ENCODE results near the gene TUBGCP2. TPM values are rescaled to one million over a fixed set of nuclear protein-coding genes. Genes with fewer than 3 reads are reported as not detected.
"Not testable (repeated sequence)": the region's sequence is repeated elsewhere in the genome, so short reads cannot be mapped to it uniquely, and the experiment has no call there.

TUBGCP2 gene
- total RNA-seq, 1 donor from 2014 or later, result 50.7 TPM

DNA sequence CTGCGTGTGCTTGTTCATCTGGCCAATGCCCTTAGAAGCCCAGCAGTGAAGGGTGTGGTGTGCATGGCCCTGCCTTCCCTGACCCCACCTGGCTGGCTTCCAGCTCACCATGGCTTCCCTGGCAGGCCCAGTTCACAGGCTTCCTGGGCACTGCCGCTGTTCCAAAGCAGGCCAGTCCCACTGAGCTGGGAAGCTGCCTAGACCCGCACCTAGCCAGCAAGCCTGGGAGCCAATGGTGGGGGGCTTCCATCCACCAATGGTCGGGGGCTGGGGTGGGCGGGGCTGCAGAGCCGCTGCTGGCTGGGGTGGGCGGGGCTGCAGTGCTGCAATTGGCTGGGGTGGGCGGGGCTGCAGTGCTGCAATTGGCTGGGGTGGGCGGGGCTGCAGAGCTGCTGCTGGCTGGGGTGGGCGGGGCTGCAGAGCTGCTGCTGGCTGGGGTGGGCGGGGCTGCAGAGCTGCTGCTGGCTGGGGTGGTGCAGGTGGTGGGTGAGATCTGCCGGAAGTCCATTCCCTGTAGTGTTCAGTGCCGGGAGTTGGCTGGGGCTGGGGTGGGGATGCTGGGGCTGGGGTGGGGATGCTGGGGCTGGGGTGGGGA is 15.6 kb upstream of the TUBGCP2 start:
- H3K27me3 Mint-ChIP-seq (ENCODE audit: unreplicated experiment), result peaks cover 15% of the 10 kb centered on the region
- no peak overlapping the region for H3K4me3 Mint-ChIP-seq (ENCODE audit: unreplicated experiment)
- H3K27ac Mint-ChIP-seq (ENCODE audit: unreplicated experiment), result no peak overlapping the region
- no peak for DNase-seq (ENCODE audit: low spot score)
- TF ChIP-seq, protein P1, sequence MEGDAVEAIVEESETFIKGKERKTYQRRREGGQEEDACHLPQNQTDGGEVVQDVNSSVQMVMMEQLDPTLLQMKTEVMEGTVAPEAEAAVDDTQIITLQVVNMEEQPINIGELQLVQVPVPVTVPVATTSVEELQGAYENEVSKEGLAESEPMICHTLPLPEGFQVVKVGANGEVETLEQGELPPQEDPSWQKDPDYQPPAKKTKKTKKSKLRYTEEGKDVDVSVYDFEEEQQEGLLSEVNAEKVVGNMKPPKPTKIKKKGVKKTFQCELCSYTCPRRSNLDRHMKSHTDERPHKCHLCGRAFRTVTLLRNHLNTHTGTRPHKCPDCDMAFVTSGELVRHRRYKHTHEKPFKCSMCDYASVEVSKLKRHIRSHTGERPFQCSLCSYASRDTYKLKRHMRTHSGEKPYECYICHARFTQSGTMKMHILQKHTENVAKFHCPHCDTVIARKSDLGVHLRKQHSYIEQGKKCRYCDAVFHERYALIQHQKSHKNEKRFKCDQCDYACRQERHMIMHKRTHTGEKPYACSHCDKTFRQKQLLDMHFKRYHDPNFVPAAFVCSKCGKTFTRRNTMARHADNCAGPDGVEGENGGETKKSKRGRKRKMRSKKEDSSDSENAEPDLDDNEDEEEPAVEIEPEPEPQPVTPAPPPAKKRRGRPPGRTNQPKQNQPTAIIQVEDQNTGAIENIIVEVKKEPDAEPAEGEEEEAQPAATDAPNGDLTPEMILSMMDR (IDR thresholded peaks at IDR 0.05; ENCODE audit: unreplicated experiment), result no peak
- no peaks in the 10 kb centered on the region for H3K36me3 Mint-ChIP-seq (ENCODE audit: low read depth, unreplicated experiment)
- no peaks in the 10 kb centered on the region for H3K9me3 Mint-ChIP-seq (ENCODE audit: unreplicated experiment)
- H3K4me1 Mint-ChIP-seq (ENCODE audit: unreplicated experiment), result peaks cover 3% of the 10 kb centered on the region

DNA sequence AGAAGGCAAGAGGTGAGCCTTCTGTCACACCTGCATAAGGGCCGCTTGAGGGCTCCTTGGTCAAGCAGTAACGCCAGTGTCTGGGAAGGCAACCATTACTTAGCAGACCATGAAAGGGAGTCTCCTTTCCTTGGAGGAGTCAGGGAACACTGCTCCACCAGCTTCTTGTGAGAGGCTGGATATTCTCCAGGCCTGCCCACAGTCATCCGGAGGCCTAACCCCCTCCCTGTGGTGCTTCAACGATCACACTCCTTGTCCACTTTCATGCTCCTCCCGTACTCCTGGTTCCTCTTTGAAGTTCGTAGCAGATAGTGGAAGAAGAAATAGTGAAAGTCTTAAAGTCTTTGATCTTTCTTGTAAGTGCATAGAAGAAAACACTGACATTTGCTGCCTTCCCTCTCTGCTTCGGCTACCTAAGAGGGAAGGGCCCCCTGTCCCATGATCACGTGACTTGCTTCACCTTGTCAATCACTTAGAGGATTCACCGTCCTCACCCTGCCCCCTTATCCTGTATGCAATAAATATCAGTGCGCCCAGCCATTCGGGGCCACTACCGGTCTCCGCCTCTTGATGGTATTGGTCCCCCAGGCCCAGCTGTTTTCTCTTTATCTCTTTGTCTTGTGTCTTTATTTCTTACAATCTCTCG is 13.5 kb upstream of the TUBGCP2 start:
- not testable (repeated sequence) for DNase-seq (ENCODE audit: low spot score); H3K9me3 Mint-ChIP-seq (ENCODE audit: unreplicated experiment); H3K27me3 Mint-ChIP-seq (ENCODE audit: unreplicated experiment); H3K4me3 Mint-ChIP-seq (ENCODE audit: unreplicated experiment); H3K36me3 Mint-ChIP-seq (ENCODE audit: low read depth, unreplicated experiment); H3K4me1 Mint-ChIP-seq (ENCODE audit: unreplicated experiment); H3K27ac Mint-ChIP-seq (ENCODE audit: unreplicated experiment)

DNA sequence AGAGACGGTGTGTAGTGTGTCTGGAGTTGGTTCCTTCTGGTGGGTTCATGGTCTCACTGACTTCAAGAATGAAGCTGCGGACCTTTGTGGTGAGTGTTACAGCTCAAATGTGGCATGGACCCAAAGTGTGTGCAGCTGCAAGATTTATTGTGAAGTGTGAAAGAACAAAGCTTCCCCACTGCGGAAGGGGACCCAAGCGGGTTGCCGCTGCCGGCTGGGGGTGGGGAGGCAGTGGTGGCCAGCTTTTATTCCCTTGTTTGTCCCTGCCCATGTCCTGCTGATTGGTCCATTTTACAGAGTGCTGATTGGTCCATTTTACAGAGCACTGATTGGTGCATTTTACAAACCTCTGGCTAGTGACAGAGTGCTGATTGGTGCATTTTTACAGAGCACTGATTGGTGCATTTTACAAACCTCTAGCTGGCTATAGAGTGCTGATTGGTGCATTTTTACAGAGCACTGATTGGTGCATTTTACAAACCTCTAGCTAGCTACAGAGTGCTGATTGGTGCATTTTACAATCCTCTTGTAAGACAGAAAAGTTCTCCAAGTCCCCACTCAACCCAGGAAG is 12.3 kb upstream of the TUBGCP2 start:
- H3K4me3 Mint-ChIP-seq (ENCODE audit: unreplicated experiment); H3K27me3 Mint-ChIP-seq (ENCODE audit: unreplicated experiment): not testable (repeated sequence)

DNA sequence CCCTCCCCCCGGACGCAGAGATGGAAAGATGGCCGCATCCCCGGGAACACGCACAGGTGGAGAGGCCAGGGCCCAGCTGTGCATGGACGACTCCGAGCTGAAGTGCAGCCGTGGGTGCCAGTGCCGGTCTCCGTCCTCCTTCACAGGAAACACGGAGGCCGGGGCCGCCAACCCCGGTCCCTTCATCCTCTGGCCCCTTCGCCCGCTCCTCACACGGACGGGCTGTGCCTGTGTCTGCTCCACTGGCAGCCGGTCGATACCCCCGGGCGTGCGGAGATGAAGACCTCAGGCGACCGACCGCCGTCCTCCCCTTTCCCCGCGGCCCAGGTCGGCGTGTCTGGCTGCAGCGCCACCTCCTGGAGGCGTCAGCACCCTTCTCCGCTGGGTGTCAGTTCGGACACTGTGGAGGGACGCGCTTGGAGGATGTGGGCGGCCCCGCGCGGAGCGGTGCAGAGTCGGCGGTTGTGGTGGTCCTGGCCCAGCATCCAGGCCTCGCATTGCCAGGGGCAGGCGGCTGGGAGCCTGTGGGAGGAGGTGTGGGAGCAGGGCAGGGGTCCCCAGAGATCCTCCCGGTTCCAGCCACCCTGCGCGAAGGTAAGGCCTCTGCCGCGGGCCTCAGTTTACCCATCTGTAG is 9.9 kb upstream of the TUBGCP2 start:
- H3K27me3 Mint-ChIP-seq (ENCODE audit: unreplicated experiment), result no peaks in the 10 kb centered on the region
- peak; percentile 86 for DNase-seq (ENCODE audit: low spot score)
- H3K4me1 Mint-ChIP-seq (ENCODE audit: unreplicated experiment), result peaks cover 3% of the 10 kb centered on the region
- H3K36me3 Mint-ChIP-seq (ENCODE audit: low read depth, unreplicated experiment), result no peaks in the 10 kb centered on the region
- H3K4me3 Mint-ChIP-seq (ENCODE audit: unreplicated experiment), result no peak overlapping the region
- no peaks in the 10 kb centered on the region for H3K9me3 Mint-ChIP-seq (ENCODE audit: unreplicated experiment)
- H3K27ac Mint-ChIP-seq (ENCODE audit: unreplicated experiment), result no peak overlapping the region
- TF ChIP-seq, protein P1 (IDR thresholded peaks at IDR 0.05; ENCODE audit: unreplicated experiment), result peak; percentile 71

More for the DNA sequence above, 12.3 kb upstream of the TUBGCP2 start:
- H3K4me1 Mint-ChIP-seq (ENCODE audit: unreplicated experiment); H3K9me3 Mint-ChIP-seq (ENCODE audit: unreplicated experiment); H3K36me3 Mint-ChIP-seq (ENCODE audit: low read depth, unreplicated experiment); H3K27ac Mint-ChIP-seq (ENCODE audit: unreplicated experiment); DNase-seq (ENCODE audit: low spot score): not testable (repeated sequence)

DNA sequence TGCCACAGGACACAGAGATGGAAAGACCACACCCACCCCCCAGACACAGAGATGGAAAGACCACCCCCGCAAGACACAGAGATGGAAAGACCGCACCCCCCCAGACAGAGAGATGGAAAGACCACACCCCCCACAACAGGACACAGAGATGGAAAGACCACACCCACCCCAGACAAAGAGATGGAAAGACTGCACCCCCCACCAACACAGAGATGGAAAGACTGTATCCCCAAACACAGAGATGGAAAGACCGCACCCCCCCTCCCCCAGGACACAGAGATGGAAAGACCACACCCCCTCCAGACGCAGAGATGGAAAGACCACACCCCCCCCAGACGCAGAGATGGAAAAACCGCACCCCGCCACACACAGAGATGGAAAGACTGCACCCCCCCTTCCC is 8.1 kb upstream of the TUBGCP2 start:
- Mint-ChIP-seq H3K27ac (ENCODE audit: unreplicated experiment) (no peak overlapping the region), H3K36me3 (ENCODE audit: low read depth, unreplicated experiment) (peaks cover 4% of the 10 kb centered on the region), H3K9me3 (ENCODE audit: unreplicated experiment) (no peaks in the 10 kb centered on the region), H3K27me3 (ENCODE audit: unreplicated experiment) (peaks cover 2% of the 10 kb centered on the region), H3K4me3 (ENCODE audit: unreplicated experiment) (no peak overlapping the region), H3K4me1 (ENCODE audit: unreplicated experiment) (peaks cover 3% of the 10 kb centered on the region)
- TF ChIP-seq, protein P1 (IDR thresholded peaks at IDR 0.05; ENCODE audit: unreplicated experiment), result no peak
- DNase-seq (ENCODE audit: low spot score), result no peak

Measured in endothelial cell (in vitro differentiated cells).